Measurements from ENCODE around the gene DNAJB9. TPM values are rescaled to one million over a fixed set of nuclear protein-coding genes. Genes with fewer than 3 reads are reported as not detected.

Gene DNAJB9
- total and polyA plus RNA-seq, 9 of the 15 experiments (the other 6 are each of a cell fraction or from before 2014, with no cell fraction given), result 4.3 to 34.2 (median 9.6) TPM

DNA sequence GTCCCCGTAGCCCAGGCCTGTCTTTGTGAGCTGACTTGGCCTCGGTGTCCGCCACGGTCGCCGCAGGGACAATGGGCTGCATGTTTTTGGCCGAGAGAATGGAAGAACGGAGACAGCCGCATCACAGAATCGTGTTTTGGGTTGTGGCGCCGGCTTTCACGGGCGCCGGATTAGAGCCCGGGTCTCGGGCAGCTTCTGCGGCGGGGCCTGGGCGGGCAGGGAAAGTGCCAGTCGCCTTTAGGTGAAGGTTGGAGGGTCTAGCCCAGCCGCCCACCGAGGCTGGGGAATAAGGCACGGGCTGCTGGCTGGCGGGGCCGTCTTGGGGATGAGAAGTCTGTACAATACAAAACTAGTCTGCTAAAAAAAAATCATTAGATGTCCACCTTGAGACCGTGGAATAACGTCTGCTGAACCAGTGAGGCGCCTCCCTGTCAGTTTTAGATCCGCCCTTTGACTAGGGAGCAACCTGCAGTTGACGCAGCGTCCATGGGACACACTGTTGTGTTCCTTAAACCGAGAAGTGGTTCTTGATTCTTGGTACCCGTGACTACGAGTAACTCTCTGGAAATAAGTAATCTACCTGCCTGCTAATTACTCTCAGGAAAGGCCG lies 577 bp downstream of the DNAJB9 start (continued):
- no peak for TF ChIP-seq ZNF165 (CRISPR knock-in tag; IDR thresholded peaks at IDR 0.05; ENCODE audit: borderline replicate concordance)
- TF ChIP-seq HDAC2 (IDR thresholded peaks at IDR 0.05), result no peak
- TF ChIP-seq, protein P1, sequence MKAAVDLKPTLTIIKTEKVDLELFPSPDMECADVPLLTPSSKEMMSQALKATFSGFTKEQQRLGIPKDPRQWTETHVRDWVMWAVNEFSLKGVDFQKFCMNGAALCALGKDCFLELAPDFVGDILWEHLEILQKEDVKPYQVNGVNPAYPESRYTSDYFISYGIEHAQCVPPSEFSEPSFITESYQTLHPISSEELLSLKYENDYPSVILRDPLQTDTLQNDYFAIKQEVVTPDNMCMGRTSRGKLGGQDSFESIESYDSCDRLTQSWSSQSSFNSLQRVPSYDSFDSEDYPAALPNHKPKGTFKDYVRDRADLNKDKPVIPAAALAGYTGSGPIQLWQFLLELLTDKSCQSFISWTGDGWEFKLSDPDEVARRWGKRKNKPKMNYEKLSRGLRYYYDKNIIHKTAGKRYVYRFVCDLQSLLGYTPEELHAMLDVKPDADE (conservative IDR thresholded peaks at IDR 0.05; ENCODE audit: control insufficient read depth, low read depth, low read length), result peak; percentile 0; the same call in 1 of the 2 replicates
- no peak for TF ChIP-seq PHF21A (IDR thresholded peaks at IDR 0.05; ENCODE audit: borderline replicate concordance, low read depth)
- no peak for TF ChIP-seq BRCA1 (IDR thresholded peaks at IDR 0.05)
- no peak for TF ChIP-seq BRCA1 (CRISPR knock-in tag; IDR thresholded peaks at IDR 0.05)
- TF ChIP-seq, protein P2, sequence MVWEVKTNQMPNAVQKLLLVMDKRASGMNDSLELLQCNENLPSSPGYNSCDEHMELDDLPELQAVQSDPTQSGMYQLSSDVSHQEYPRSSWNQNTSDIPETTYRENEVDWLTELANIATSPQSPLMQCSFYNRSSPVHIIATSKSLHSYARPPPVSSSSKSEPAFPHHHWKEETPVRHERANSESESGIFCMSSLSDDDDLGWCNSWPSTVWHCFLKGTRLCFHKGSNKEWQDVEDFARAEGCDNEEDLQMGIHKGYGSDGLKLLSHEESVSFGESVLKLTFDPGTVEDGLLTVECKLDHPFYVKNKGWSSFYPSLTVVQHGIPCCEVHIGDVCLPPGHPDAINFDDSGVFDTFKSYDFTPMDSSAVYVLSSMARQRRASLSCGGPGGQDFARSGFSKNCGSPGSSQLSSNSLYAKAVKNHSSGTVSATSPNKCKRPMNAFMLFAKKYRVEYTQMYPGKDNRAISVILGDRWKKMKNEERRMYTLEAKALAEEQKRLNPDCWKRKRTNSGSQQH (CRISPR knock-in tag; IDR thresholded peaks at IDR 0.05), result no peak
- TF ChIP-seq, protein P3, sequence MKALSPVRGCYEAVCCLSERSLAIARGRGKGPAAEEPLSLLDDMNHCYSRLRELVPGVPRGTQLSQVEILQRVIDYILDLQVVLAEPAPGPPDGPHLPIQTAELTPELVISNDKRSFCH (CRISPR knock-in tag; IDR thresholded peaks at IDR 0.05), result no peak
- TF ChIP-seq, protein P3 (tag; IDR thresholded peaks at IDR 0.05), result 0 out of 2 replicates have a peak, but pooled peaks have one; percentile 62
- no peak for TF ChIP-seq ETV5 (CRISPR knock-in tag; IDR thresholded peaks at IDR 0.05; ENCODE audit: low read depth)
- TF ChIP-seq ZNF507 (tag; conservative IDR thresholded peaks at IDR 0.05), result no peak
- TF ChIP-seq, protein P4, sequence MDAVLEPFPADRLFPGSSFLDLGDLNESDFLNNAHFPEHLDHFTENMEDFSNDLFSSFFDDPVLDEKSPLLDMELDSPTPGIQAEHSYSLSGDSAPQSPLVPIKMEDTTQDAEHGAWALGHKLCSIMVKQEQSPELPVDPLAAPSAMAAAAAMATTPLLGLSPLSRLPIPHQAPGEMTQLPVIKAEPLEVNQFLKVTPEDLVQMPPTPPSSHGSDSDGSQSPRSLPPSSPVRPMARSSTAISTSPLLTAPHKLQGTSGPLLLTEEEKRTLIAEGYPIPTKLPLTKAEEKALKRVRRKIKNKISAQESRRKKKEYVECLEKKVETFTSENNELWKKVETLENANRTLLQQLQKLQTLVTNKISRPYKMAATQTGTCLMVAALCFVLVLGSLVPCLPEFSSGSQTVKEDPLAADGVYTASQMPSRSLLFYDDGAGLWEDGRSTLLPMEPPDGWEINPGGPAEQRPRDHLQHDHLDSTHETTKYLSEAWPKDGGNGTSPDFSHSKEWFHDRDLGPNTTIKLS (IDR thresholded peaks at IDR 0.05; ENCODE audit: borderline replicate concordance, low read depth), result no peak
- peak; percentile 3; the same call in 1 of the 2 replicates for TF ChIP-seq SMARCE1 (IDR thresholded peaks at IDR 0.05)
- TF ChIP-seq, protein P5, sequence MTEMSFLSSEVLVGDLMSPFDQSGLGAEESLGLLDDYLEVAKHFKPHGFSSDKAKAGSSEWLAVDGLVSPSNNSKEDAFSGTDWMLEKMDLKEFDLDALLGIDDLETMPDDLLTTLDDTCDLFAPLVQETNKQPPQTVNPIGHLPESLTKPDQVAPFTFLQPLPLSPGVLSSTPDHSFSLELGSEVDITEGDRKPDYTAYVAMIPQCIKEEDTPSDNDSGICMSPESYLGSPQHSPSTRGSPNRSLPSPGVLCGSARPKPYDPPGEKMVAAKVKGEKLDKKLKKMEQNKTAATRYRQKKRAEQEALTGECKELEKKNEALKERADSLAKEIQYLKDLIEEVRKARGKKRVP (CRISPR knock-in tag; IDR thresholded peaks at IDR 0.05), result 0 out of 2 replicates have a peak, but pooled peaks have one; percentile 22
- TF ChIP-seq, protein P6, sequence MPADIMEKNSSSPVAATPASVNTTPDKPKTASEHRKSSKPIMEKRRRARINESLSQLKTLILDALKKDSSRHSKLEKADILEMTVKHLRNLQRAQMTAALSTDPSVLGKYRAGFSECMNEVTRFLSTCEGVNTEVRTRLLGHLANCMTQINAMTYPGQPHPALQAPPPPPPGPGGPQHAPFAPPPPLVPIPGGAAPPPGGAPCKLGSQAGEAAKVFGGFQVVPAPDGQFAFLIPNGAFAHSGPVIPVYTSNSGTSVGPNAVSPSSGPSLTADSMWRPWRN (IDR thresholded peaks at IDR 0.05; ENCODE audit: low read depth), result no peak
- TF ChIP-seq, protein P7, sequence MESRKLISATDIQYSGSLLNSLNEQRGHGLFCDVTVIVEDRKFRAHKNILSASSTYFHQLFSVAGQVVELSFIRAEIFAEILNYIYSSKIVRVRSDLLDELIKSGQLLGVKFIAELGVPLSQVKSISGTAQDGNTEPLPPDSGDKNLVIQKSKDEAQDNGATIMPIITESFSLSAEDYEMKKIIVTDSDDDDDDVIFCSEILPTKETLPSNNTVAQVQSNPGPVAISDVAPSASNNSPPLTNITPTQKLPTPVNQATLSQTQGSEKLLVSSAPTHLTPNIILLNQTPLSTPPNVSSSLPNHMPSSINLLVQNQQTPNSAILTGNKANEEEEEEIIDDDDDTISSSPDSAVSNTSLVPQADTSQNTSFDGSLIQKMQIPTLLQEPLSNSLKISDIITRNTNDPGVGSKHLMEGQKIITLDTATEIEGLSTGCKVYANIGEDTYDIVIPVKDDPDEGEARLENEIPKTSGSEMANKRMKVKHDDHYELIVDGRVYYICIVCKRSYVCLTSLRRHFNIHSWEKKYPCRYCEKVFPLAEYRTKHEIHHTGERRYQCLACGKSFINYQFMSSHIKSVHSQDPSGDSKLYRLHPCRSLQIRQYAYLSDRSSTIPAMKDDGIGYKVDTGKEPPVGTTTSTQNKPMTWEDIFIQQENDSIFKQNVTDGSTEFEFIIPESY (CRISPR knock-in tag; IDR thresholded peaks at IDR 0.05), result no peak
- 0 out of 2 replicates have a peak, but pooled peaks have one; percentile 1 for TF ChIP-seq HIVEP1 (CRISPR knock-in tag; IDR thresholded peaks at IDR 0.05)
- TF ChIP-seq KLF6 (CRISPR knock-in tag; IDR thresholded peaks at IDR 0.05; ENCODE audit: borderline replicate concordance), result no peak
- TF ChIP-seq ZNF408 (CRISPR knock-in tag; IDR thresholded peaks at IDR 0.05; ENCODE audit: low read depth), result no peak
- no peak for TF ChIP-seq ZBTB17 (CRISPR knock-in tag; IDR thresholded peaks at IDR 0.05)
- TF ChIP-seq ZNF444 (CRISPR knock-in tag; IDR thresholded peaks at IDR 0.05), result 0 out of 2 replicates have a peak, but pooled peaks have one; percentile 45

All from K562 (cell line).